Hepatocyte (in vitro differentiated cells): ENCODE results near the gene KDELR1. TPM values are rescaled to one million over a fixed set of nuclear protein-coding genes. Genes with fewer than 3 reads are reported as not detected.

ENCODE experiments used
- DNase-seq: peaks from one replicate; pipeline ENCODE4 v3.0.0-alpha.2; 2016; ENCODE audit warnings: low spot score
- H2AFZ ChIP-seq: fragments of 200-600 bp; sonication (generic); 2 replicates; pipeline ENCODE4 v1.6.0; 2016; ENCODE audit warnings: antibody characterized with exemption, mild to moderate bottlenecking
- H3K27ac ChIP-seq: fragments of 200-600 bp; sonication (generic); 2 replicates; pipeline ENCODE4 v1.5.1; 2016; ENCODE audit warnings: mild to moderate bottlenecking
- H3K27me3 ChIP-seq: fragments of 200-600 bp; sonication (generic); 2 replicates; pipeline ENCODE4 v1.6.1; 2016
- H3K36me3 ChIP-seq: fragments of 200-600 bp; sonication (generic); replicated peaks from 2 replicates; pipeline ENCODE4 v1.5.1; 2016; ENCODE audit warnings: low read depth; ENCODE audit not compliant: insufficient read depth
- H3K4me1 ChIP-seq: fragments of 200-600 bp; sonication (generic); 2 replicates; pipeline ENCODE4 v1.5.1; 2016; ENCODE audit warnings: mild to moderate bottlenecking, moderate library complexity; ENCODE audit not compliant: insufficient read depth
- H3K4me2 ChIP-seq: fragments of 200-600 bp; sonication (generic); 2 replicates; pipeline ENCODE4 v1.6.0; 2016
- H3K4me3 ChIP-seq: fragments of 200-600 bp; sonication (generic); 2 replicates; pipeline ENCODE4 v1.5.1; 2016; ENCODE audit warnings: mild to moderate bottlenecking
- H3K79me2 ChIP-seq: fragments of 200-600 bp; sonication (generic); 2 replicates; pipeline ENCODE4 v1.6.0; 2017; ENCODE audit warnings: mild to moderate bottlenecking
- H3K9me2 ChIP-seq: fragments of 200-600 bp; sonication (generic); replicated peaks from 2 replicates; pipeline ENCODE4 v1.6.0; 2017; ENCODE audit warnings: mild to moderate bottlenecking; ENCODE audit not compliant: insufficient read depth
- H3K9me3 ChIP-seq: fragments of 200-600 bp; sonication (generic); 2 replicates; pipeline ENCODE4 v1.5.1; 2016; ENCODE audit warnings: low read depth, mild to moderate bottlenecking
- H4K20me1 ChIP-seq: fragments of 200-600 bp; sonication (generic); 2 replicates; pipeline ENCODE4 v1.6.0; 2016; ENCODE audit warnings: mild to moderate bottlenecking; ENCODE audit not compliant: insufficient read depth, poor library complexity, severe bottlenecking
- CTCF ChIP-seq: fragments of 200-600 bp; sonication (generic); IDR thresholded peaks from 2 replicates; pipeline ENCODE4 v1.5.1; 2016; ENCODE audit warnings: antibody characterized with exemption, mild to moderate bottlenecking; ENCODE audit not compliant: poor library complexity
- EZH2 ChIP-seq: fragments of 200-600 bp; sonication (generic); IDR thresholded peaks from 2 replicates; pipeline ENCODE4 v1.6.1; 2016; ENCODE audit warnings: antibody characterized with exemption, mild to moderate bottlenecking, borderline replicate concordance
- EZH2phosphoT487 ChIP-seq: fragments of 200-600 bp; sonication (generic); IDR thresholded peaks from one replicate; pipeline ENCODE4 v1.6.1; 2018; ENCODE audit warnings: antibody characterized with exemption, mild to moderate bottlenecking, low read depth, moderate library complexity; ENCODE audit not compliant: unreplicated experiment, severe bottlenecking
- WGBS: methylation state at CpG from one replicate; pipeline ENCODE4 v1.1.6; 2016; ENCODE audit warnings: low lambda C conversion rate; ENCODE audit errors: missing lambda C conversion rate; 5-methylcytosine and 5-hydroxymethylcytosine counted together
- polyA plus RNA-seq: library from polyadenylated mRNA; unstranded; fragments of >200 nt; fragmentation: Nextera tagmentation; extraction: Ambion mirVana; gene quantifications from 2 replicates; pipeline ENCODE4 v1.2.1, GENCODE V29; 2016
- total RNA-seq: library from RNA; depleted of rRNA; stranded (reverse); fragments of >200 nt; gene quantifications from 2 replicates; pipeline ENCODE4 v1.2.3, GENCODE V29; 2014

Gene KDELR1
- 164 and 179 TPM in 2 replicates for total RNA-seq
- polyA plus RNA-seq = 278 and 288 TPM in 2 replicates

- peak; percentile 93 for DNase-seq
- 13% methylated on average over 21 of the region's 42 CpGs for WGBS
- Histone ChIP-seq H2AFZ (peak within 1 kb of the TSS; percentile 86), H3K9me2 (no peaks in the 10 kb centered on the region), H3K79me2 (peaks cover 34% of the 10 kb centered on the region), H3K9me3 (no peaks in the 10 kb centered on the region), H3K4me2 (peak within 1 kb of the TSS; percentile 98), H3K27ac (peak within 1 kb of the TSS; percentile 97), H3K4me1 (peaks cover 20% of the 10 kb centered on the region), H4K20me1 (peaks cover 9% of the 10 kb centered on the region), H3K36me3 (no peaks in the 10 kb centered on the region), H3K27me3 (peaks cover 33% of the 10 kb centered on the region), H3K4me3 (peak within 1 kb of the TSS; percentile 97)
- TF ChIP-seq EZH2phosphoT487 (no peak), EZH2 (no peak), CTCF (peak; percentile 86)
These were observed at the start of gene KDELR1 for GRCh38 chr19:48391100-48392005. TSS of gene KDELR1 (minus strand) at chr19:48391551. CDS start at chr19:48391358, 193 bp downstream.

GRCh38 chr19:48436586-48436985, 45.2 kb upstream of the KDELR1 start:
- Histone ChIP-seq H3K4me3 (no peak overlapping the region), H3K27me3 (peaks cover under 1% of the 10 kb centered on the region), H3K79me2 (no peaks in the 10 kb centered on the region), H3K27ac (no peak overlapping the region), H2AFZ (no peak overlapping the region), H4K20me1 (no peaks in the 10 kb centered on the region), H3K9me2 (no peaks in the 10 kb centered on the region), H3K36me3 (no peaks in the 10 kb centered on the region), H3K4me1 (no peaks in the 10 kb centered on the region), H3K4me2 (no peak overlapping the region), H3K9me3 (no peaks in the 10 kb centered on the region)
- 93% methylated on average over 5 of the region's 5 CpGs for WGBS
- no peak for DNase-seq
- TF ChIP-seq EZH2 (no peak), EZH2phosphoT487 (no peak), CTCF (no peak)

- Histone ChIP-seq H3K79me2 (no peaks in the 10 kb centered on the region), H3K27ac (no peak overlapping the region), H3K4me3 (no peak overlapping the region), H3K4me2 (no peak overlapping the region), H3K9me3 (no peaks in the 10 kb centered on the region), H3K4me1 (no peaks in the 10 kb centered on the region), H4K20me1 (no peaks in the 10 kb centered on the region), H2AFZ (no peak overlapping the region), H3K27me3 (no peaks in the 10 kb centered on the region), H3K9me2 (no peaks in the 10 kb centered on the region), H3K36me3 (no peaks in the 10 kb centered on the region)
- WGBS = 84% methylated on average over 8 of the region's 8 CpGs
- no peak for TF ChIP-seq EZH2phosphoT487
- TF ChIP-seq CTCF = no peak
- DNase-seq = no peak
These were observed 42.0 kb upstream of the KDELR1 start for GRCh38 chr19:48433337-48433736.
